8988T (cell line): Measurements from ENCODE around the gene TTC28.
"Not testable (repeated sequence)": the region's sequence is repeated elsewhere in the genome, so short reads cannot be mapped to it uniquely, and the experiment has no call there.

Experiments
- DNase-seq: peaks from one replicate; pipeline ENCODE4 v3.0.0; 2011

Gene TTC28

DNA sequence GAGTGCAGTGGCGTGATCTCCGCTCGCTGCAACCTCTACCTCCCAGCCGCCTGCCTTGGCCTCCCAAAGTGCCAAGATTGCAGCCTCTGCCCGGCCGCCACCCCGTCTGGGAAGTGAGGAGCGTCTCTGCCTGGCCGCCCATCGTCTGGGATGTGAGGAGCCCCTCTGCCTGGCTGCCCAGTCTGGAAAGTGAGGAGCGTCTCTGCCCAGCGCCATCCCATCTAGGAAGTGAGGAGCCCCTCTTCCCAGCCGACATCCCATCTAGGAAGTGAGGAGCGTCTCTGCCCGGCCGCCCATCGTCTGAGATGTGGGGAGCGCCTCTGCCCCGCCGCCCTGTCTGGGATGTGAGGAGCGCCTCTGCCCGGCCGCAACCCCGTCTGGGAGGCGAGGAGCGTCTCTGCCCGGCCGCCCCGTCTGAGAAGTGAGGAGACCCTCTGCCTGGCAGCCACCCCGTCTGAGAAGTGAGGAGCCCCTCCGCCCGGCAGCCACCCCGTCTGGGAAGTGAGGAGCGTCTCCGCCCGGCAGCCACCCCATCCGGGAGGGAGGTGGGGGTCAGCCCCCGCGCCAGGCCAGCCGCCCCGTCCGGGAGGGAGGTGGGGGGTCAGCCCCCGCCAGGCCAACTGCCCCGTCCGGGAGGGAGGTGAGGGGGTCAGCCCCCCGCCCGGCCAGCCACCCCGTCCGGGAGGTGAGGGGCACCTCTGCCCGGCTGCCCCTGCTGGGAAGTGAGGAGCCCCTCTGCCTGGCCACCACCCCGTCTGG is 126.4 kb downstream of the TTC28 start:
- not testable (repeated sequence) for DNase-seq

DNA sequence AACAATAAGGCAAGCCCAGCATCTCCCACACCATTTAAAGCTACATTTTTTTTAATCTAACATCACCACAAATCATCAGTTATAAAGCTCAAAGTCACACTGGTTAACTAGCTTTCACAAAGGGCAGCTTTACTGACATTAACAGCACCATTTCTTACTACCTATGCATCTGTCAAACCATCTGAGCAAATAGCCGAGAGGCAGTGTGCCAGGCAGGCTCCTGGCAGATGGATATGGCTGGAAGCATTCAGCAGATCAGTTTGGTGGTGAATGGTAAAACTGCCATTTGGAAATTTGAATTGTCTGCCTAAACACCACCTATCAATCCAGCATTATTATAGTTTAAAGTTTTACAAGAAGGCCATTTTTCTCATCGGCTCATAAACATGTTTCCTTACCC is 131.2 kb downstream of the TTC28 start:
- DNase-seq: no peak

DNA sequence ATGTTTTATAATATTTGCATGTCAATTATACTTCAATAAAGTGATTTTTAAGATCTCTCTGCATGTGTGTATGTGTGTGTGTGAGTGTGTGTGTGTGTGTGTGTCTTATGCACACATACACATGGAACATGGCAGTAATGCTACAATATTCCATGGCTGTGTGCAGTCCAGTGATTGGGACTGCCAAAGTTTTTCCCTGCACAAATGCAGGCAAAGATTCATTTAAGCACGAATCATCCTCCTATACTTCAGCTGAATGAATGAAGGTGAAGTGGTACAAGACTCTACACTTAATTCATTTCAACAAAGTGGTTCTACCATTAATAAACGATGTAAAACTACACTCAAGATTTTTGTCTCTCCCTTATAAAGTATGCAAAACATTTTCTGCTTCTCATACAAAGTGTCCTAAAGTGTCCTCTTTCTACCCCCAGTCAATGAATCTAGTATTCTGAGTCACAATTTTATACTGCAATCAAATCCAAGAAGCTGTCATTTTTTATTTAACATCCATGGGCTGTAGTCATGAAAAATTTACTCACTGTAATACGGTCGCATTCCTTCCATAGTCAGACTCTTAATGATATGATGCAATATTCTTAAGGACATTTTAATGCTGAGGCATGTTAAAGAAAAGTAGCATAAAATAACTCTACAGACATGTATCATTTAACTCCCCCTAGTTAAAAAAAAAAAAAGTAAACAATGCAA is 132.4 kb downstream of the TTC28 start:
- DNase-seq: no peak

DNA sequence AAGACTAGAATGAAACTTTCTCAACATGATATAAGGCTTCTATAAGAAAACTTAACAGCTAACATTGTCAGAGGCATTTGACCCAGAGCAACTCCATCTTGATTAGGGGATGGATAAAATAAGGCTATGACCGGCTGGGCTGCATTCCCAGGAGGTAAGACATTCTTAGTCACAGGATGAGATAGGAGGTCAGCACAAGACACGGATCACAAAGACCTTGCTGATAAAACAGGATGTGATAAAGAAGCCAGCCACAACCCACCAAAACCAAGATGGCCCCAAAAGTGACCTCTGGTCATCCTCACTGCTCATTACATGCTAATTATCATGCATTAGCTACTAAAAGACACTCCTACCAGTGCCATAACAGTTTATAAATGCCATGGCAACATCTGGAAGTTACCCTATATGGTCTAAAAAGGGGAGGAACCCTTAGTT is 135.2 kb downstream of the TTC28 start:
- DNase-seq: no peak

DNA sequence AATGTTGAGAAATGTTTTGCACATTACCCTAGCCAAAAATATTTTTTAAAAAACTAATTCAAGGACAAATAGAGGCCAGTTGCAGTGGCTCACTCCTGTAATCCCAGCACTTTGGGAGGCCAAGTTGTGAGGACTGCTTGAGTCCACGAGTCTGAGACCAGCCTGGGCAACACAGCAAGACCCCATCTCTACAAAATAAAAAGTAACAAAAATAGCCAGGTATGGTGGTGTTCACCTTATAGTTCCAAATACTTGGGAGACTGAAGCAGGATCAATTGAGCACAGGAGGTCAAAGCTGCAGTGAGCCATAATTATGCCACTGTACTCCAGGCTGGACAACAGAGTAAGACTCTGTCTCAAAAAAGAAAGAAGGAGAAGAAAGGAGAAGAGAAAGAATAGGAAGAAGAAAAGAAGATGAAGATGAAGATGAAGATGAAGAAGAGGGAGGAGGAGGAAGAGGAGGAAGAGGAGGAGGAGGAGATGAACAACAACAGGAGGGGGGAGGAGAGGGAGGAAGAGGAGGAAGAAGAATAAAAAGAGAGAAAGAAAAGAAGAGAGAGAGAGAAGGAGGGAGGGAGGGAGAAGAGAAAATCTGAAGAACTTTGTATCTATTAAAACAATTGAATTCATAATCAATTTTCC is 136.5 kb downstream of the TTC28 start:
- DNase-seq: no peak

DNA sequence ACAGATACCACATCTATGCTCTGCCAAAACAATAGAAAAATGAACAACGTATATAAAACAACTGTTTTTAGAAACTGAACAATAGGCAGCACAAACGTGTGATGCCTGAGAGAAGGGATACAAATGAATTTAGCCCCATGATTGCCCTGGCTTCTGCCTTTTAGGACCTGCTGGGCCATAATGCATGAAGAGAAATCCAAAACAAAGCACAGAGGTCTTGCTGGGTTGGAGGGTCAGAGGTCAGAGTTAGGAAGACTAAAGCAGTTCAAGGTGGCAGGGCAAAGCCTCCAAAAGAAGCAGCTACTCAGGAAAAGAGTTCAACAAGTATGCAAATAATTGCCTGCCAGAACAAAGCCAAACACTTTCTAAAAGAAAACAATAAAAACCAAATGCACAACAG is 138.5 kb downstream of the TTC28 start:
- DNase-seq: no peak

DNA sequence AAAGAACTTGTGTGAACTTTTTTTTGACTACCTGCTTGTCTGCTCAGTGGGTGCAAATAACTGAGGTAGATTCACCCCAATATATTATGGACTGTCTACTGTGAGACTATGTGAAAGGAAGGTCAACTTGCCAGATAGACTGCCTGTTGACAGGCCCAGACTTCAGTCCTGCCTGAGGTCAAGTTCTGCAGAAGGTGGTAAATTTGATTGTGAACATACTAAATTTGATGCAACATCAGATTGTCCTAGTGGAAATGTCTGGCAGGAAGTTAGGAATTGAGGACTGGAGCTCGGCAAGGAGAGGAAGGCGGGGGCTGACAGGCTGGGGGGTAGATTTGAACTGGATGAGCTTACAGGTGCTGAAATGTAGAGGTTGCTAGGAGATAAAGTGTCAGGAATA is 140.7 kb downstream of the TTC28 start:
- DNase-seq: no peak

DNA sequence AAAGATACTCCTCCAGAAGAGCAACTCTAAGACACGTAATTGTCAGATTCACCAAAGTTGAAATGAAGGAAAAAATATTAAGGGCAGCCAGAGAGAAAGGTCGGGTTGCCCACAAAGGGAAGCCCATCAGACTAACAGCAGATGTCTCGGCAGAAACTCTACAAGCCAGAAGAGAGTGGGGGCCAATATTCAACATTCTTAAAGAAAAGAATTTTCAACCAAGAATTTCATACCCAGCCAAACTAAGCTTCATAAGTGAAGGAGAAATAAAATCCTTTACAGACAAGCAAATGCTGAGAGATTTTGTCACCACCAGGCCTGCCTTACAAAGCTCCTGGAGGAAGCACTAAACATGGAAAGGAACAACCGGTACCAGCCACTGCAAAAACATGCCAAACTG is 149.1 kb downstream of the TTC28 start:
- not testable (repeated sequence) for DNase-seq

DNA sequence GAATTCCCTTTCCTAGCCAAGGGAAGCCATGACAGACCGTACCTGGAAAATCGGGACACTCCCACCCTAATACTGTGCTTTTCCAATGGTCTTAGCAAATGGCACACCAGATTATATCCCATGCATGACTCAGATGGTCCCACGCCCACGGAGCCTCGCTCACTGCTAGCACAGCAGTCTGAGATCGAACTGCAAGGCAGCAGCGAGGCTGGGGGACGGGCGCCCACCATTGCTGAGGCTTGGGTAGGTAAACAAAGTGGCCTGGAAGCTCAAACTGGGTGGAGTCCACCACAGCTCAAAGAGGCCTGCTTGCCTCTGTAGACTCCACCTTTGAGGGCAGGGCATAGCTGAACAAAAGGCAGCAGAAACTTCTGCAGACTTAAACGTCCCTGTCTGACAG is 150.5 kb downstream of the TTC28 start:
- DNase-seq: not testable (repeated sequence)

DNA sequence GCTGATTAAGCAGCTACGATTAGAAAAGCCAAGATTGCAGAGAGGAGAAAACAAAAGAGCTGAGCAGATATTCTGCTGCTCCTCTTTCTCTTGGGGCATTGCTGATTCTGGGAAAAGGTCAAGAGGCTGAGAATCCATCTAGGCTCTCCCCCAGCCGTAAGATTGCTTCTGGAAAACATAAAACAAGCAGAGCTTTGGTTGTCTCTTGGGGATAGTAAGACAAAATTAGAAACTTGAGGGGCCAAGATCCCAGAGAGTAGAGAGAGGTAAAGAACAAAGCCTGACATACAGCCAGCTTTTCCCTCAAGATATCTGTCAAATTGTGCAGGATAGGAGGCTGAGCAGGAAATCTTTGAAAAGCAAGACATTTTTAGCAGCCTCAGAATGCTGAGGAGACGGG is 158.2 kb downstream of the TTC28 start:
- no peak for DNase-seq

DNA sequence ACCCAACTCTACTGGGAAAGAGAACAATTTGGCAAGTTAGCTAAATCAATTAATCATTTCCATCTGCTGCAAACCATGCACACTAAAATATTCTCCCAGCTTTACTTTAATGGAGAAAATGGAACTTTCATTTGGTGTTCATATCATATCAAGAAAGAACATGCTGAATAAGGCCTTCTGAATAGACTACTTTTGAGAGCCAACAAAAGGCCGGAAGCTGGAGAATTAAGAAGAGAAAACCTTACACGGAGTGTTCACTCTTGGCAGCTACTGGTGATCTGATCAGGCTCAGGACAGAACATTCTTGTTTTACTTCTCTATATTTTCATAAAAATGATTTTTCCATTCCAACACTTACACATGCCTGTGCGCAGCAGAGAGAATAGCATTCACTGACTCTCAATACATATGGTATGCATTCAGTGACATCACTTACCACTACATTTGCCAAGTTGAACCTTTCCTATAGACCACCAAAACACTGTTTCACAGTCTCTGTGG is 165.3 kb downstream of the TTC28 start:
- DNase-seq: no peak

DNA sequence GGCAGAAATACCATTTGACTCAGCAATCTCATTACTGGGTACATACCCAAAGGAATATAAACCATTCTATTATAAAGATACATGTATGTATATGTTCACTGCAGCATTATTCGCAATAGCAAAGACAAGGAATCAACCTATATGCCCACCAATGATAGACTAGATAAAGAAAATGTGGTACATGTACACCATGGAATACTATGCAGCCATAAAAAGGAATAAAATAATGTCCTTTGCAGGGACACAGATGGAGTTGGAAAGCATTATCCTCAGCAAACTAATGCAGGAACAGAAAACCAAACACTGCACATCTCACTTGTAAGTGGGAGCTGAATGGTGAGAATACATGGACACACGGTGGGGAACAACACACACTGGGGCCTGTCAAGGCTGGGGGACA is 167.3 kb downstream of the TTC28 start:
- not testable (repeated sequence) for DNase-seq

DNA sequence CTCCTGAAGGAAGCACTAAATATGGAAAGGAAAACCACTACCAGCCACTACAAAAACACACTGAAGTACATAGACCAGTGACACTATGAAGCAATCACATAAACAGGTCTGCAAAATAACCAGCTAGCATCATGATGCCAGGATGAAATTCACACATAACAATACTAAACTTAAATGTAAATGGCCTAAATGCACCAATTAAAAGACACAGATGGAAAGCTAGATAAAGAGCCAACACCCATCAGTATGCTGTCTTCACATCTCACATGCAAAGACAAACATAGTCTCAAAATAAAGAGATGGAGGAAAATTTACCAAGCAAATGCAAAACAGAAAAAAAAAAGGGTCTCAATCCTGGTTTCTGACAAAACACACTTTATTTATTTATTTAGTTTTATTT is 171.7 kb downstream of the TTC28 start:
- no peak for DNase-seq

DNA sequence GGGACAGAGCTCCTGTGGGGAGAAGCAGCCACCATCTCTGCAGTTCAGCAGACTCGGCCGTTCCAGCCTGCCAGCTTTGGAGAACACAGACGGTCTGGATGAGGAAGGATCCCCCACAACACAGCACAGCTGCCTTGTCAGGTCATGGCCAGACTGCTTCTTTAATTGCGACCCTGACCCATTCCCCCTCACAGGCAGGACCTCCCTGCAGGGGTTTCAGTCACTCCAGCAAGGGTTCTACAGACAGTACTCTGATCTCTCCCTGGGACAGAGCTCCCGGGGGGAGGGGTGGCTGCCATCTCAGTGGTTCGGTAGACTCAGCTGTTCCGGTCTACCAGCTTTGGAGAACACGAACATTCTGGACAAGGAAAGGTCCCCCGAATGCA is 173.5 kb downstream of the TTC28 start:
- no peak for DNase-seq

DNA sequence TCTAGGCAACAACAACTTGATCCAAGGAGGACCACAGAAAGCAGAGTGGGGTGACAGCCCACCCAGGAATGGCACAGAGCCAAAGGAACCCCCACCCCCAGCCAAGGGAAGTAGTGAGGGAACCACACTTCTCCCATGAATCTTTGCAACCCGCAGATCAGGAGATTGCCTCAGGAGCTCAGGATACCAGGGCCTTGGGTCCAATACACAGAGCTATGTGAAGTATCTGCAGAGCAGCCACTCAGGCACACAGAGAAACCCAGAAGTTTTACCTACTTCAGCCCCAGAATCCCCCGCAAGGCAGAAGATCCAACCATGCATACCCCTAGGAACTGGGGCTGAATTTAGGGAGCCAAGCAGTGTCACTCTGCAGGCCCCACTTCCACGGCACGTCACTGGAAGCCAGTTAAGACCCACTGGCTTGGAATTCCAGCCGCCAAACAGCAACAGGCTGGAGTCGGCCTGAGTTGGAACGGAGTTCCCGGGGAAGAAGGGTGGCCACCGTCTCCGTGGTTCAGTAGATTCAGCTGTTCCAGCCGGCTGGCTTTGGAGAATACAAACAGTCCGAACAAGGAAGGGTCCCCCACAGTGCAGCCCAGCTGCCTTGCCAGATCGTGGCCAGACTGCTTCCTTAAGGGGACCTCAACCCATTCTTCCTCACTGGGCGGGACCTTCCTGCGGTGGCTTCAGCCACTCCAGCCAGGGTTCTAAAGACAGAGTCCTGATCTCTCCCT is 174.1 kb downstream of the TTC28 start:
- DNase-seq: no peak

DNA sequence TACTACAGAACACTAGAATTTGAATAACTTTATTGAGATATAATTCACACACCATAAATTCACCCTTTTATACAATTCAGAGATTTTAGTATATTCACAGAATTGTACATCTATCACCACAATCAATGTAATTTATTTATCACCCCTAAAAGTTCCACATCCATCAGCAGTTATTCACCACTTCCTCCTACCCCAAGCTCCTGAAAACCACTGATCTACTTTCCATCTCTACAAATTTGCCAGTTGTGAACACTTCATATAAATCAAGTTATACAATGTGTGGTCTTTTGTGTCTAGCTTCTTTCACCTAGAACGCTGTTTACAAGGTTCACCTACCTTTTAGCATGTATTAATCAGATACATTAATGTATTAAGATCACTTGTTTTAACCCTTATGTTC is 179.6 kb downstream of the TTC28 start:
- no peak for DNase-seq

DNA sequence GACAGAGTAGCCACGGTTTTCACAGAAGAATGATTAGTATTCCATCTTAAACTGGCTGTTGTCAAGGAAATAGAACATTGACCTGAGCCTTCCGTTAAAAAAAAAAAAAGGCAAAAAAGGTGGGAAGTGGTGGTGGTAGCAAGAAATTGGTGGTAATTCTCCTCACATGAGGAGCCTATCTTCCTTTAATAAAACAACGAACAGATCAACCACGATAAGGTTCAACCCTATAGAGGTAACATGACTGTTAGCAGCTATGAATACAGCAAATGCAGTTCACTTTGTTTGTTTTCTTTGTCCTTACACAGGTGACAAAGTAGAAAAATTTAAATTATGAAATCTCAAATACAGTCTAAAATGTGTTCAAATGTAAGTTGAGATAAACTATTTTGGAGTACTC is 181.6 kb downstream of the TTC28 start:
- no peak for DNase-seq

DNA sequence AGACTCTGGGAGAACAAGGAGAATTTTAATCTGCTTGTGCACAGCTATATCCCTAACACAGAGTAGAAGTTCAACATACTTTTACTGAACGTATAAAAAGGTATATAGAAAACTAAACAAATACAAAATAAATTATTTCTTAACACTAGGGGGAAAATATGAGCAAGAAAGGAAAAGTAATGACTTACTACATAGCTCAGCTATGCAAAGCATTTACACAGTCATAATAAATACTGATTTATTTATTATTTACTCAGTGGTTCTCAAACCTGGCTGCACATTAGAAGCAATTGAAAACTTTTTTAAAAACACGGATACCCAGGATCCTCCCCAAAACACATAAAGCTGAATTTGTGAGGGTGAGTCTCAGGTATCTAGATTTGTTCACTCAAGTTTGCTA is 182.5 kb downstream of the TTC28 start:
- DNase-seq: no peak

DNA sequence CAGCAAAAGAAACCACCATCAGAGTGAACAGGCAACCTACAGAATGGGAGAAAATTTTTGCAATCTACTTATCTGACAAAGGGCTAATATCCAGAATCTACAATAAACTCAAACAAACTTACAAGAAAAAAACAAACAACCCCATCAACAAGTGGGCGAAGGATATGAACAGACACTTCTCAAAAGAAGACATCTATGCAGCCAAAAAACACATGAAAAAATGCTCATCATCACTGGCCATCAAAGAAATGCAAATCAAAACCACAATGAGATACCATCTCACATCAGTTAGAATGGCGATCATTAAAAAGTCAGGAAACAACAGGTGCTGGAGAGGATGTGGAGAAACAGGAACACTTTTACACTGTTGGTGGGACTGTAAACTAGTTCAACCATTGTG is 188.4 kb downstream of the TTC28 start:
- DNase-seq: not testable (repeated sequence)

DNA sequence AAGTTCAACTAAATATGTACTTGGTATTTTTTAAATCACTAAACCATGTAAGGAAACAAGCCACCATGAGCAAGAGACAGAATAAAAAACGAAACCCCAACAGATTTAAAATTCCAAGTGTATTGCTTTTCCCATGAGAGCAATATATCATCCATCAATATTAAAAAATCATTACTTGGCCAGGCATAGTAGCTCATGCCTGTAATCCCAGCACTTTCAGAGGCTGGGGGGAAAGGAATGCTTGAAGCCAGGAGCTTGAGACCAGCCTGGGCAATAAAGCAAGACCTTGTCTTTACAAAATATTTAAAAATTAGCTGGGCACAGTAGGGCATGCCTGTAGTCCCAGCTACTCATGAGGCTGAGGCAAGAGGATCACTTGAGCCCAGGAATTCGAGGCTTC is 190.8 kb downstream of the TTC28 start:
- no peak for DNase-seq

DNA sequence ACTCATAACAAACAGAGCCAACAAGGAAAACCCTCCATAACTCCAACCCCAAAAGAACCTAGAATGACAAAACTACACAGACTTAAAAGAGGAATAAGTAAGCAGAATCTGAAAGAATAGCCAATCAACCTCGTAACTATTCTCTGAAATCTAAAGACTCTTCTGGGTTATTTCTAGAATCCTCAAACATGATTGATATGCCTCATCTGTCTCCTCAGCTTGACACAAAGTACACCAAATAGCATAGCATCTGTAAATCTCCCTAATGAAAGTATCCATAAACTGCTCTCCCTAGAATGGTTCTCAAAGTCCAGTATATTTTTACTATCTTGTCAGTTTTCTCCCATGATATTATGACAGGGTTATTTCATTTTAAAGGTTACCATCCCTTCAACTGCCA is 195.0 kb downstream of the TTC28 start:
- DNase-seq: no peak

DNA sequence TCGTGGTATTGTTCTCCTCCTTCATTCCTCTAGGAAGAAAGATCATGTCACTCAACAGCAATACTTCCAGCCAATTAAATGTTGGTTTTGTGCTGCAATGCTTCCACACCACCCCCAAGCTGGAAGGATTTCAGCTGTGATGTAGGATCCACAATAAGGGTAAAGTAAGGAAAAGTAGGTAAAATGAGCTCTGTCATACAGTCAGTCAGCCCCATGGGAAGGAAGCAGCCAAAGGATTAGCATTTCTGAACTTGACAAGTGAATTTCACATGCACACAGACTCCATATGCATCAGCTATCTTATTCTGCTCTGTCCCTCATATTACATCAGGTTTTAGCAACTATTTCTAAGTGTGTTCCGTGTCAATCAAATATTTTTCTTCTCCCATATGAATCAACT is 197.9 kb downstream of the TTC28 start:
- DNase-seq: no peak

DNA sequence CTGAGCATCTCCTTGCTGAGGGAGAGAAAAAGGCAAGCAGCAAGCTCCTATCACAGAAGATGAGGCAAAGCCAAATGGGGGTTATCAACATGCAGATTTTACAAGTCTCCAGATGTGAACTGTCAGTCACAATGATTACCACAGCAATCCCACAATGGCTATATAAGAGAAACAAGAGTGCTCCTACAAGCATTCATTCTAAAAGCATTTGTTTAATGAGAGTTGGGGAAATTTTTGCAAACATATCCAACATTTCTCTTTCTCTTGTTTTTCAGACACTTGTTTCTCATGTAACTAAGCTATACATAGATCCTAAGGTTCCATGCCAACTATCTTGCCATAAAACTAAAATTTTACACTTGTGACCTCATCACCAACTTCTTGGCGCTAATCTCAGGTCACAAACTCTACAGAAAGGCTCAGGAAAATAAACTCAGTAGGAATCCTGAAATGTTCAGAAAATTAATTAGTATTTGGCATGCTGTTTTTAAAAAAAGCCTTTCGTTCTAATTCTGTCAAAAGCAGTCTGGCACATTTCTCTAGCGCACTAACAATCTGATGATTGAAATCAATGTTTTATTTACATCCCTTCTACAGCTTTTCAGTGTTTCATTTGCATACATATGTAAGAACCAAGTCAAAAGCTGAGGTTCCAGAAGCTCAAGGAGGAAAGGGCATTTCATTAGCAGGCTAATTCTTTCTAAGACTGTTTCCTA is 199.5 kb downstream of the TTC28 start:
- no peak for DNase-seq
